Stimulated activated CD4-positive, alpha-beta T cell treated with anti-CD3 and anti-CD28 coated beads, Interleukin-4, amount 100 ng/mL, for 4 hours (primary cell): ENCODE results near the gene TEX11.

ENCODE experiments used
- DNase-seq, 2 experiments: peaks; one replicate each; pipeline ENCODE4 v3.0.0-alpha.2; 2020

TEX11 gene

DNA sequence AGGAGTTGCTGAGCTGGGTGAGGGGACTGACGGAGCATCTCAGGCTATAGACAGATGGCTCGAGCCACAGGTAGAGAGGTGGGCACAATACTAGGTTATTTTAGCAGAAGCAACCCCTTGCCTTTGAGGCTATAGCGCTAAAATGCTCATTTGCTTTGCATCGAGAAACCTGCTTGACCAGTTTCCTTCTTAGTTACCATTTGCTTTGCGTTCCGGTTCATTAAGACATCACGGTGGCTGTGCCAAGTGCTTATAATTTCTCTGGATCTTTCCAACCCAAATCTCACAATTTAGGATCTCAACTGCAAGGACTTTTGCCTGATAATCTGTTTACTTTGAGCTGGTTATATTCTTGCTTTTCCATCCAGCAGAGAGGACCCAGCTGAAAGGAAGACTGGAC is 423.0 kb downstream of the TEX11 start:
- no peak for DNase-seq

DNA sequence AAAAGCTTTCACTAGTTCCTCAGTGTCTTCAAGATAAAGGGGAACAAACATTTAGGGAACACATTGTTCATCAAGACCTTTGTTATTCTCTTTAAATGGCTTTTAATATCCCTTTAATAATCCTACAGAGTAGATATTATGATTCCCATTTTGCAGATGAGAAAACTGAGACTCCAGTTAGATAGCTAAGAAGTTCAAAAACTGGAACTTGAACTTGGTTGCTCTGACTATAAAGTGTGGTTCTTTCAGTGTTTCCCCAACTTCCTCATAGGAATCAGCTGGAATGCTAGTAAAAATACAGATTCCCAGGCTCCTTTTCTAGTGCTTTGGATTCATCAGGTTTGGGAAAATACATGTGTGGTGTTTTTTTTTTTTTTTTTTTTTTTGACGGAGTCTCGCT is 426.2 kb downstream of the TEX11 start:
- no peak for DNase-seq

DNA sequence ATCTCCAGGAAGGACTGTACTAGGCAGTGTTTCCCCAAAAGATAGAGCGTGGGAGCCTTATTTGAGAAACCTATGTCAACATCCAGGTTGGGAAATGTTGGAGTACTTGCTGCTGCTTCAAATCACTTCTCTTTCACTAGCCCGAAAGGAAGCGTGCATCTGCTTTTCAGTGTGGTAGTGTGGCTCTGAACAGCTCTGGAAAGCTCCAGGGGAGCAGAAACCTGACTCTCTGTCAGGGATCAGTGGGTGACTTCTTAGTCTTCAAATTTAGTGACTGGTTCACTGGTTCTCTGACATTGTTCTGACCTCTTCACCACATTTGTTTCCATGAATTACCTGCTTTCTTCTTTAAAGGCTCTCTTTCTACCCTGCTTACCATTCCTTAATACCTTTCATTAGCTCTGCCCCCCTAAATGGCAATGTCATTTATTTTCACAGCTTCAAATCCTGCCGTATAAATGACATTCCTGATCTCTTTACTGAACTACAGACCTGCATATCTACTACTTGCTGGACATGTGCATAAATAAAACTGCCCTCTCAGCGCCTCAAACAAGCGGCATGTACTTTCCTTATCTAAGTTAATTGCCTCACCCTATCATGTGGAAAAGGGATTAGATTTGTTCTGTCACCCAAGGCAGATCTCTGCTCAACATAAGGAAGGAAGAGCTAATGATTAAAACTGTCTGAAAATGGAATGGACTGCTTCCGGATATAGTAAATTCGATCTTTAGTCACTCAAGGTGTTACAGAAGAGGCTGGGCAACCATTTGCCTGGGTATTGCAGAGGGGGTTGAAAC is 426.8 kb downstream of the TEX11 start:
- no peak for DNase-seq

DNA sequence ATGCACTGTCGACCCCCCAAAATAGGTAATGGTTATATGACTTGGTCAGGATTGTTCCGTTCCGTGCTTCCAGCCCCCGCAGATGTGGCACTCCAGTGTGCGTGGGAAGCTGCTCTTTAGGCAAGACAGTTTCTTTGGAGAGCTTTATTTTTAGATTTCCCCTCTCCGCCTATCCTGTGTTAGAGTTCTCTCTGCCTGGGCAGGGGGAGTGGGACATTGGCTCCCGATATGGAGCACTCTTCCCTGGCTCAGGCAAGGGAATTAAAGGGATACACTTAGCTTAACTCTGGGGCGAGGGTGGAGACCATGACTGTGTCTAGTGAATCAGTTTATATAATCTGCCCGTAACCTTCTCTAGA is 427.9 kb downstream of the TEX11 start:
- no peak for DNase-seq

DNA sequence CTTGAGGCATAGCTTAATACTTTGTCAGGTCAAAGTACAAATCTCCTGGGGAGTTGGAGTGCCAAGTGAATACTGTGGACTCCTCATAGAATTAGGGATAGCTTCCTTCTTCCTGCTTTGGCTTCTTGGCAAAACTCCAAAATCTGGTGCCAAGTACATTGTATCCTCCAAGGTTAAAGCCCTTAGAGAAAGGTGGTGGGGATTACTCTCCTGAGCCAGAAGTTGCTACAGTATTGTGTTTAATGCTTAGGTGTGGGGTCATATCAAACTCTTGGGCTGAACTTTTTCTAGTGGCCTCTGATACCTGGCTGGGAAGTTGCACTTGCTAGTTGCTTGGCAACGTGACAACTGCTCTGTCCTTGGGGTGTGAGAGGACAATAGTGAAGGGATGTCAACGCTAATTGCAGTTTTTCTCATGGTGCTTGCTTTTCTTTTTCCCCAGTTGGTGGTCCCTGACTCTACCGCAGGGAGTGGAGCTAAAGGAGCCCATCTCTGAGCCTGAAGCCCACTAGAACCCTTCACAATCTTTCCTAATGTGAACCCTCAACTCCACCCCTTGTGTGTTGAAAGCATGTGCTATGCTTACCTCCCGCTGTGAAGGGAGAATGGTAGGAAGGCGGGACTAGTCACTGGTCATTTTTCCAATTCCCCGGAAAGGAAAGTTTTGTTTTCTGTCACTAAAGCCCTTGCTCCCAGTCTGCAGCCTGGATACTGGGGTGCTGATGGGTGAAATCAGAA is 428.4 kb downstream of the TEX11 start:
- no peak for DNase-seq

DNA sequence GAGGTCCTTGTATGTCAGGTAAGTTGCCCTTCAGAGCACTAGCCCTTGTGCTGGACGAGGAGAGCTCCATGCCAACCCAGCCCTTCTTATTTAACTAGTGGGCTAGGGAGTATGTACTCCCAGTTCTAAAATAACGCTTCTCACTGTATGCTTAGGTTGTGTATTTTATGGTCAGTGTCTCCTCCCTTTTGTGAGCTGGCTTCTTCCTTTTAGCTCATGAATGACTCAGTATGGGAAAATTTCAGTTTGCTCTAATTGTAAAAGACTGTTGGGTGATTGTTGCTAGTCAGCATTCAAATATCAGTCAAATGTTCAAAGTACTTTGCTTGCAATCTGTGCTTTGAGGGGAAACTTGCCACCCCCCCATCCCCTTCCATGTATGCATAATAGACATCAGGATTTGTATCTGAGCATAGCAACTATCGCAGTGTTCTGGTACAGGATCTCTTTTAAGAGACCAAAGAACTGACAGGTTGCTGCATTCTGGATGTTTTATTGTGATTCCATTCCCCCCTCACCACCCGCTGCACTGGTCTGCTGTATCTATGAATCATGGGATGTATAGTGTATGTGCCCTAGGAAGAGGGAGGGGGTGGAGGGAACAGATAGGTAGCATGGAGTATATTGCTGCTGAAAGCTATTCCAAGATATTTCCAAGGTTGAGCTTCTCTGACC is 429.1 kb downstream of the TEX11 start:
- no peak for DNase-seq
